Kidney glomerular epithelial cell (primary cell): ENCODE results near the gene AIRE.

Experiments used
- DNase-seq: peaks from one replicate; lab custom pipeline; 2025; lab: John Stamatoyannopoulos, UW

Gene AIRE

GRCh38 chr21:44305691-44306090, 20.0 kb downstream of the AIRE start:
- DNase-seq = no peak

- DNase-seq = no peak
These were observed 21.4 kb downstream of the AIRE start for GRCh38 chr21:44306936-44307704.

- no peak for DNase-seq
These were observed 25.2 kb downstream of the AIRE start for GRCh38 chr21:44310628-44311507.

GRCh38 chr21:44312089-44312488, 26.4 kb downstream of the AIRE start:
- no peak for DNase-seq

GRCh38 chr21:44312716-44313115, 27.0 kb downstream of the AIRE start:
- no peak for DNase-seq

- no peak for DNase-seq
These were observed 27.8 kb downstream of the AIRE start for GRCh38 chr21:44313451-44313850.

GRCh38 chr21:44314128-44314527, 28.5 kb downstream of the AIRE start:
- no peak for DNase-seq

- DNase-seq = no peak
These were observed 28.9 kb downstream of the AIRE start for GRCh38 chr21:44314561-44314960.

GRCh38 chr21:44315691-44316203, 30.1 kb downstream of the AIRE start:
- no peak for DNase-seq

- no peak for DNase-seq
These were observed 30.7 kb downstream of the AIRE start for GRCh38 chr21:44316277-44316900.

GRCh38 chr21:44317241-44317782, 31.6 kb downstream of the AIRE start:
- DNase-seq = no peak

- DNase-seq = no peak
These were observed 32.2 kb downstream of the AIRE start for GRCh38 chr21:44317871-44318270.

GRCh38 chr21:44318489-44319285, 33.0 kb downstream of the AIRE start:
- no peak for DNase-seq

GRCh38 chr21:44319407-44320065, 33.9 kb downstream of the AIRE start:
- no peak for DNase-seq

- no peak for DNase-seq
These were observed 35.2 kb downstream of the AIRE start for GRCh38 chr21:44320847-44321246.

GRCh38 chr21:44321846-44322450, 36.3 kb downstream of the AIRE start:
- DNase-seq = no peak

- DNase-seq = no peak
These were observed 37.1 kb downstream of the AIRE start for GRCh38 chr21:44322621-44323325.

GRCh38 chr21:44323591-44323990, 37.9 kb downstream of the AIRE start:
- DNase-seq = no peak

- no peak for DNase-seq
These were observed 38.6 kb downstream of the AIRE start for GRCh38 chr21:44324106-44324853.
